Amygdala (tissue), 56 donors: ENCODE data around the gene BOK.
"Not testable (repeated sequence)": the region's sequence is repeated elsewhere in the genome, so short reads cannot be mapped to it uniquely, and the experiment has no call there.

Experiments
- DNase-seq, 56 donors: peaks; one replicate each; lab custom pipeline; 2025; lab: John Stamatoyannopoulos, UW

Gene BOK, protein sequence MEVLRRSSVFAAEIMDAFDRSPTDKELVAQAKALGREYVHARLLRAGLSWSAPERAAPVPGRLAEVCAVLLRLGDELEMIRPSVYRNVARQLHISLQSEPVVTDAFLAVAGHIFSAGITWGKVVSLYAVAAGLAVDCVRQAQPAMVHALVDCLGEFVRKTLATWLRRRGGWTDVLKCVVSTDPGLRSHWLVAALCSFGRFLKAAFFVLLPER

DNA sequence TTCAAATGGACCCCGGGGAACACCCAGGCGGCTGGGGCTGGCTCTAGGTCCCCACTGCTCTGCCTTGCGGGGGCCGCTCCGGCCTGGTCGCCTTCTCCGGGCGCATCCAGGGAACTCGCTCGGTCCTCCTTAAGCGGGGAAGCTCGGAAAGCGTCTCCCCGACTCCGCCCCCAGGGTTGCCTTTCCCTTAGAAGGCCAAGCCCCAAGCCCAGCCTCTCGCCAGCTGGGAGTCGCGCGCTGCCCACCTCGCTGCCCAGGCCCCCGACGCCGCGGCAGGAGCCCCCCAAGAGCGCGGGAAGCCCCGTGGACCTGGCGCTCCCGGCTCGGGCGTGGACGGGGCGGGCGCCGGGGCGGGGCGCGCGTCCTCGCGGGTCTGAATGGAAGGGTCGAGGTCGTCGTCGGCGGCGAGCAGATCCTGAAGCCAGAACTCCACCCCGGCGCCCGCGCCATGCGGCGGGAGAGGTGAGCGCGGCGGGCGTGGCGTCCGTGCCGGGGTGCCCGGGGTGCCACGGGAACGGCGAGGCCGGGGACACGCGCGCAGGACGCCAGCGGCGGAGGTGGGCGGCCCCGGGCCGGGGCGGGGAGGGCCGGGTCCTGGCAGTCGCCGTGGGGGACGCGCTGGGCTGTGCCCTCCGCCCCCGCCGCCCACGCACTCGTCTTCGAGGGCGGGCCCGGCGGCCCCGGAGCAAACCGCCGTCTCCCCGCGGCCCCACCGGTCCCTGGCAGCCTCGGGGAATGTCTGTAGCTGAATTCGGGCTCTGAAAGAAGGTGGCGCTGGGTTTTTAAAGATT lies at the start of gene BOK:
Gene BOK, plus strand, starts transcription at position 214 of the 791 bp plus-strand sequence. CDS start 739 bp downstream, outside the sequence.
- peak in 48 of 56 donors; percentile 13 to 82 (median 60) for DNase-seq

DNA sequence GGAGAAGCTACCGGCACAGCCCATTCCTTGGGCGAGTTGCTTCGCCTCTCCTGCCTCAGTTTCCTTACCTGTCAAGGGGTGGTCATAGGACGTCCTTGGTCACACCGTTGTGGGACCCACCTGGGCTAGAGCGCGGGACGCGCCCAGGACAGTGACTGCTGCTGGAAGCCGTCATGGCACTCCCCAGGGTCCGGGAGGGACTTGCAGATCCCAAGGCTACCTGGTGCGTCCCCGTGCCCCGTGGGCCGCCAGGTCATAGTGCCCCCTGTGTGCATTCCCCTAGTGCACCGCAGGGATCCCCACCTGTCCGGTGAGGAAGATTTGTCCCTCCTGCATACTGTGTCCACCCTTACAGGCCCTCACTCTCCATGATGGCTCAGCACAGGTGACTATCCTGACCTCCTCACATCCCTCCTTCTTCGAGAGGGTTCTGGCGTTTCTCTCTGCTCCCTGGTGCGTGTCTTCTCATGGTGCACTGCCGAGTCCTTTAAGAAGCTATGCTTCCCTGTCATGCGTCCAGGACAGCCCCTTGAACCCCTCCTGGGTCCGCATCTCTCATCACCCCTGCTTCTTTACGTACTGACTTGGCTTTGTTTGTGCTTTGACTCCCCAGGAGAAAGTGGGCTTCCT lies 49.3 kb upstream of the BOK start:
- DNase-seq: peak in 3 of 56 donors; percentile 61 to 71 (median 64)

DNA sequence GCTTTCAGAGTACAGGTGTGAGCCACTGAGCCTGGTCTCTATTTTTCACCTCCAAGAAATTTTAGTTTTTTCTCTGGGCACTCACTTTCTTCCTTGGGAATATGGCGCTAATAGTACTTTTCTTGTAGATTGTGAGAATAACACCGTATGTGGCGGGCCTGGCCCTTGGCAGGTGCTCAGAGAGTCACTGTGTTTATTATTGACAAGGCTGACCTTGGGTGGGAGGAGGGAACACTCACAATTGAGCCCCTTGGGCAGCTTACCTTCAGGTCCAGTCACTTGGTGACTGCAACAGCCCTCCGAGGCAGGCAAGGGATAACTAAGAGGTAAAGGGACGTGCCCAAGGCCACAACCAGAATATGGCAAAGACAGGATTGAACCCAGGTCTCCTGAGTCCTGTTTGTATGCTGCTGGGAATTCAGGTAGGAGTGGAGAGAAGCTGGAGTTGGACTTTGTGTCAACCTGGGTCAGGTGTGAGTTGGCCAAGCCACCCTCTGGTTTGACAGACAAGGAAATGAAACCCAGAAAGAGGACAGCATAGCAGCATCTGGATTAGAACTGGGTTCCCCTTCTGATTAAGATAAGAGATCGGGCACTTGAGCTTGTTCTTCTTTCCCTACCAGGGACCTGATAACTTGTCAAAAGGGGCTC lies 47.3 kb upstream of the BOK start:
- DNase-seq: no peak

DNA sequence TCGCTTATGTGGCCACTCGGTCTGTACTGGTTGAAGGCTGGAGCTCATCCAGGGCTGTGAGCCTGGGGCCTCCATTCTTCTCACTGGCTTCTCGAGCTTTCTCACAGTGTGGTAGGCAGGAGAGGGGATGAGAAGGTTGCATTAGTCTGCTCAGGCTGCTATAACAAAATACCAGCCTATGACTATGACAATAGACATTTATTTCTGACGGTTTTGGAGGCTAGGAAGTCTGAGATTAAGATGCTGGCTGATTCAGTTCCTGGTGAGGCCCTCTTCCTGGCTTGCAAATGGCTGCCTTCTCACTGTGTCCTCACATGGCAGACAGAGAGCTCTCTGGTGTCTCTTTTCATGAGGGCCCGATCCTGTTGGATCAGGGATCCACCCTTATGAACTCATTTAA lies 44.0 kb upstream of the BOK start:
- no peak for DNase-seq

DNA sequence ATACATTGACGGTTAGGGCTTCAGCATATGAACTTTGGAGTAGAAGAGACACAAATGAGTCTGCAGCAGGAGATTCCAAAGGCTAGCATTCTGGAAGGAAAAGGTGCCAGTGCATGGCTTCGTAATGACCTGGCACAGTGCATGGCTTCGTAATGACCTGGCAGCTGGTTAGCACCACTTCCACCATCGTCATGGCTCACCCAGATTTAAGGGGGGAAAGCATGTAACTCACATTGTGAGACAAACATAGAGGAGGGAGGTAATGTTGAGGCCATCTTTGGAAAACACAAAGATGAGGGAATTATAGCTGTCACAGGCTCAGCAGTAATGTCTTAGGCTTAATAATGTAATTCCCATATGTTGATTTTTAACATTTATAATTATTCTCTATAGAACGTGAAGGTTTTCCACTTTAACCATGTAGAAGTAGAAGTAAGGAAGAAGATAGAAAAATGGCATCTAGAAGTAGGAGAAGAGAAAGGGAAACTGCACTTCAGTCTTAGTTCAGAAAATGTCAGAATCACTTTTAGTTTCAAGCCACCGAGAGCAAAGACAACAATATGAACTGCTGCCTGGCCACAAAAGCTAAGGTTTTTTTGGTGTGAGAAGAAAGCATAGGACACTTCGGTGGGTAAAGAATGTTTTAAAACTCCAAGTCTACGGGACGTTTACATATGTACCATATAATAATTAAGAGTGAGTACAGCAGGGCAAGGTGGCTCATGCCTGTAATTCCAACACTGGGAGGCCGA lies 43.4 kb upstream of the BOK start:
- no peak for DNase-seq

DNA sequence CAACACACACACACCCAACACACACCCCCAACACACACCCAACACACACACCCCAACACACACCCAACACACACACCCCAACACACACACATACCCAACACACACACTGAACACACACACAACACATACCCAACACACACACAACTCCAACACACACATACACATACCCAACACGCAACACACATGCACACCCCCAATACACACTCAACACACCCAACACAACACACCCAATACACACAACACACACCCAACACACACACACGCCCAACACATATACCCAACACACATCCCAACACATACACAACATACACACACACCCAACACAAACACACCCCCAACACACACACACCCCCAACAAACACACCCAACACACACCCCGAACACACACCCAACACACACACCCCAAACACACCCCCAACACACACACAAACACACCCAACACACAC lies 42.0 kb upstream of the BOK start:
- no peak for DNase-seq

DNA sequence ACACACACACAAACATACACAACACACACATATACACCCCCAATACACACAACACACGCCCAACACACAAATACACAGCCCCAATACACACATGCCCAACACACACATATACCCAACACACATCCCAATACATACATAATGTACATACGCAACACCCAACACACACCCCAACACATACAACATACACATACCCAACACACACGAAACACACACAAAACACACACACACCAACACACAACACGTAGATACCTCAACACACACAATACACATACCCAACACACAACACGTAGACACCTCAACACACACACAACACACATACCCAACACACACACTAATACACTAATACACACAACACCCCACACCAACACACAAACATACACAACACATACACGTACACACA lies 41.2 kb upstream of the BOK start:
- no peak for DNase-seq

DNA sequence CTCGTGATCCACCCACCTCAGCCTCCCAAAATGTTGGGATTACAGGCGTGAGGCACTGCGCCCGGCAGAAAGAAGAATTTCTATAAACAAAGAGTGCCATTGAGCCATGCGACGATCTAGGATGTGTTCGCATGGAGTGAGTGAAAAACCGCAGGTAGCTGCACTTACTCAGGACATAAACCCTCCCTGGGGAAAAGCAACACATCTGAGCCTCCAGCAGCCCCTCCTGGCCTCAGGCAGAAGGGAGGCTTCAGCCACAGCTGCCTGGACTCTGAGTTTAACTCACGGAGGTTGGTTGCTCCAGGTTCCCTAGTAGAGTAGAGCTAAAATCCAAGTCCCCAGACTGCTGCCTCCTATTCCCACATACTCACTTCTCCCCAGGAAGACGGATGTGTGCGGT lies 38.9 kb upstream of the BOK start:
- DNase-seq: no peak

DNA sequence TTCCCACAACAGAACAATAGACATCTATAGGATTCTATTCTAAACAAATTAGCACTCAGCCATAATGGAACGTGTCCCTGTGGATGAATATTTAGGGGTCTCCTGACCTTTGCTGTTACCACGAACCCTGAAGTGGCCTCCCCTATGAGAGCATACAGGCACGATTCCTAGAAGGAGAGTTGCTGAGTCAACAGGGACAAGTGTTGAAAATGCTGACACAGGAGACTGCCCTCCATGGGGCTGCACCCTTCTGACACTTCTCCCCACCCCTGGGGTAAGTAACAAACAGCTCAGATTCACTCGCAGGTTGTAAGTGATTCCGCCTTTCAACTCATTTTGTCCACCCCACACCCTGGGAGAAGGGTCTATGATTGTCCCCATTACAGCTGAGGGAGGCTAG lies 36.1 kb upstream of the BOK start:
- DNase-seq: no peak

DNA sequence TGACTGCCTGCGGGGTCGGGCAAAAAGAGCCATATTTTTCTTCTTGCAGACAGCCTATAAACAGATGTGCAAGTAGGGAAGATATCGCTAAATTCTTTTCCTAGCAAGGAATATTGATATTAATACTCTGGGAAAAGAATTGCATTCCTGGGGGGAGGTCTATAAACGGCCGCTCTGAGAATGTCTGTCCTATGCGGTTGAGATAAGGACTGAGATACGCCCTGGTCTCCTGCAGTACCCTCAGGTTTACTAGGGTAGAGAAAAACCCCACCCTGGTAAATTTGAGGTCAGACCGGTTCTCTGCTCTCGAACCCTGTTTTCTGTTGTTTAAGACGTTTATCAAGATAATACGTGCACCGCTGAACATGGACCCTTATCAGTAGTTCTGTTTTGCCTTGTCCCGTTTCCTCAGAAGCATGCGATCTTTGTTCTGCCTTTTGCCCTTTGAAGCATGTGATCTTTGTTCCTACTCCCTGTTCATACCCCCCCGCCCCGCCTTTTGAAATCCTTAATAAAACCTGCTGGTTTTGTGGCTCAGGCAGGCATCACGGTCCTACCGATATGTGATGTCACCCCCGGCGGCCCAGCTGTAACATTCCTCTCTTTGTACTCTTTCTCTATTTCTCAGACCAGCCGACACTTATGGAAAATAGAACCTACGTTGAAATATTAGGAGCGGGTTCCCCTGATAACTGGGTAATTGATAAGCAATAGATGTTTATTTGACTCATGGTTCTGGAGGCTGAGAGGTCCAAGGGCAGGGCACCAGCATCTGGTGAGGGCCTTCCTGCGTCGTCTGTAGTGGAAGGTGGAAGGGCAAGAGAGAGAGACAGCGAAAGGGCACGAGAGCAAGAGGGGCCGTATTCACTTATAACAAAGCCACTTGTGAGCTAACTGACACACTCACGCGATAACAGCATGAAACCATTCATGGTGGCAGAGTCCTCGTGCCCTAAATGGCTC lies 32.4 kb upstream of the BOK start:
- not testable (repeated sequence) for DNase-seq

DNA sequence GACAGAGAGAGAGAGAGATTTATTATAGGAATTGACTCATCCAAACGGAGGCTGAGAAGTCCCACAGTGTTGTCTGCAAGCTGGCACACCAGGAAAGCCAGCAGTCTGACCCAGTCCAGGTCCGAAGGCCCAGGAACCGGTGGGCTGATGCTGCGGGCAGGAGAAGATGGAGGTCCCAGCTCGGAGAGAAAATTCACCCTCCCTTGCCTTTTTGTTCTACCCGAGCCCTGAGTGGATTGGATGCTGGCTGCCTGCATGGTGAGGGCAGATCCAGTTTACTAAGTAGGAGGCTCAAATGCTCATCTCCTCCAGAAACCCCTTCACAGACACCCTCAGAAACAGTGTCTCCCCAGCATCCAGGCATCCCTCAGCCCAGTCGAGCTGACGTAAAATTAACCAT lies 28.0 kb upstream of the BOK start:
- no peak for DNase-seq

DNA sequence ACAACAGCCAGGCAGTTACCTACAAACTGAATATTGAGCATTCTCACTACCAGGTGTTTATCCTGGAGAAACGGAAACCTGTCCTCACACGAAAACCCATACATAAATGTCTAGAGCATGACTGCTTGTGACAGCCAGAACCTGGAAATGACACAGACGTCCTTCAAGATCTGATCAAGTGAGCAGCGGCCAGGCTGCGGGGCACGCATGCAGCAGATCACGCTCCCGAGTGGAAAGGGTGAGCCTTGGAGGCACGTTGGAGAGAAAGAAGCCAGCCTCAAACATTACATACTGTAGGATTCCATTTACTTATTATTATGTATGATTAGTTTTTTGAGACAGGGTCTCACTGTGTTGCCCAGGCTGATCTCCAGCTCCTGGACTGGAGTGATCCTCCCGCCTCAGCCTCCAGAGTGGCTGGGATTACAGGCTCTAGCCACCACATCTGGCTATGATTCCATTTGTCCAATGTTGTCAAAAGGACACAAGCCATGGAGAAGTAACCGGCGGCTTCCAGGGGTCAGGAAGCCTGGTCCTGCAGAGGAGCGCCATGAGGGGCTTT lies 27.3 kb upstream of the BOK start:
- DNase-seq: no peak

DNA sequence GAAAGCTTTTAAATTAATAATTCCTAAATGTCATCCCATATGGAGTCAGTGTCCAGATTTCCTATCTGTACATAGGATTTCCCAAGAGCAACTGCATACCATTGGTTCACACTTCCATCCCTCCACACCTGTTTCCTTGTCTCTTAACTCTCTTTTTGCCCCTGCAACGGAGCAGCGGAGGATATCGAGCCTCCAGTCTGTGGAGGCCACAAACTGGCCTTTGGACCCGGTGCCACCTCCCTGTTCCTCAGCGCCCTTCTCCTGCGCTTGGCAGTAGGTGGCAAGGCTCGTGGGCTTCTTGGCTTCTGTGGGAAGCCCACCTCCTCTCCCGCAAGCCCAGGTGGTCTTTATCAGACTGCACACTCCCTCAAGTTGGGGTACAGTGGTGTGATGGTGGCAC lies 26.4 kb upstream of the BOK start:
- DNase-seq: no peak

DNA sequence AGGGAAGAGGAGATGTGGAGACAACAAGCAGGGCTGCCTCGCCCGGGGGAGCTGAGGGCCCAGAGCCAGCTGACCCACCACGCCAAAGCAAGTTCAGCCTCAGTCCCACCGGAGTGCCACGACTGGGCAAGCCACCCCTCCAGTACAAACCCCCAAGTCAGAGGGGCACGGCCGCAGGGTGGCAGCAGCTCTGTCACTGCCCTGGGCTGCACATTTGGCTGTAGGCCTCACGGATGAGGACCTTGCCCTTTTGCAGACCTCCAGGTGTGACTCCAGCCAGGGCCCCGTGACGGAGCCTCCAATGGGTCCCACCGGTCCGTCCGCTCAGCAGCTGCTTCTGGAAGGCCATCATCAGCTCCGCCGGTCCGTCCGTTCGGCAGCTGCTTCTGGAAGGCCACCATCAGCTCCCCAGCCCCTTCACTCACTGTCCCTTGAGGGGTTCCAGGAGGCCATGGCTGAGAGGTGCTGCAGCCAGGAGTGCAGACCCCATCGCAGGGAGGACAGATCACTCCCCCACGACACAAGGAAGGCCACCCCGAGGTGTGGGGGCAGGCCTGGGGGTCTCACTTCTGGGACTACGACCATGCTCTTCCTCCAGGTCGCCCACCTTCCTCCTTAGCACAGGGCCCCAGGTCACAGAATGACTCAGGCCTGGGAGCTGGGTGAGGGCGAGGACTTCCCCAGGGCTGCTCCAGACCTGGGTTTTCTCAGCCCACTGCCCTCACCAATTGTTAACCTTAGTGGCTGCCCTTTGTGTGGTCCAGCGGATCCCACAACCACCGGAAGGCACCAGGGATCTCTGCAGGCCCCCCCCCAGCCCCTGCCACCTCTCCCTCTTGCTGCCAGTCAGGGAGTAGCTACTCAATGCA lies 25.6 kb upstream of the BOK start:
- no peak for DNase-seq

DNA sequence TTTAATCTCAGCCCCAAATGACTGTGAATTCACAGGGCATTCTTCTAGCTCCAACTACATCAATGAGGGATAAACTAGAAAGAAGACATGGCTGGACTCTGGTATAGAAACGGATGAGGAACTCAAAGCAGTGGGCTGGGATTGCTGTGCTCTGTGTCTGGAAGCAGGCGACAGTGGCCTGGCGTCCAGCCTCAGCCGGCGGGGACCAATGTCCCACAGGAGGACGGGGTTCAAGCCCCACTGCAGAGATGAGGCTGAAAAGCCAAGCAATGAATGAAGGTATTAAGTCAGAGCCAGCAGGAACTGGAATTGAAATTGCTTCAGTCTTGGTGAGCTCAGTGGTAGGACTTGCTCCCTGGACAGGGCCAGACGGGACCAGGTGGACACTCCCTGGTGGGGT lies 24.3 kb upstream of the BOK start:
- no peak for DNase-seq

DNA sequence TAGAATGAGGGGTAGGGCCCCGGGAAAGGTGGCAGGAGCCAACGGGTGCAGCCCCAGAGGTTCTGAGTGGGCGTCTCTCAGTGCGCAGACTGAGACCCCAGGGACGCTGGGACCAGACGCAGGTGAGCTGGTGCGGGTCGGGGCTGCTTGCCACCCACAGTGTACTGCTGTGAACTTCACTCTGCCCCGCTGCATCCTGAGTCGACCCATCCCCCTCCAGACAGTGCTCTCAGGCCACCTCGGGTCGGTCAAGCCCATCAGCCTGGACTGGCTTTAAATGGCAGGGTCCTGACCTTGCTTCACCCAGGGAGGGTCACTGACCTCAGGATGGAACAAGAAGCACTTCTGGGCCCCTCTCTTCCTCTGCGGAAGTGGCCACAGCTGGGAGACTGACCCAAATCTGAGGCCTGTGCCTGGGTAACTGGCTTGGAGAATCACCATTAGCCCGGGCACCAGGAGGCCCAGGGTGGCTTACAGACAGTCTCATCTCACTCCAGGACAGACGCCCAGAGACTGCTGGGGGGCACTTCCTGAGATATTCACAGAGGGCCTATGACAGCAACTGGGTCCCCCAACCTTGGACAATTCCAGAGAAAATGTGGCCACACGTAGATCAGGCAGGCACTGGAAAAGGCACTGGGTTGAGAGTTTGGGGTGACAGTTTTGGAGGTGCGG lies 23.7 kb upstream of the BOK start:
- no peak for DNase-seq

DNA sequence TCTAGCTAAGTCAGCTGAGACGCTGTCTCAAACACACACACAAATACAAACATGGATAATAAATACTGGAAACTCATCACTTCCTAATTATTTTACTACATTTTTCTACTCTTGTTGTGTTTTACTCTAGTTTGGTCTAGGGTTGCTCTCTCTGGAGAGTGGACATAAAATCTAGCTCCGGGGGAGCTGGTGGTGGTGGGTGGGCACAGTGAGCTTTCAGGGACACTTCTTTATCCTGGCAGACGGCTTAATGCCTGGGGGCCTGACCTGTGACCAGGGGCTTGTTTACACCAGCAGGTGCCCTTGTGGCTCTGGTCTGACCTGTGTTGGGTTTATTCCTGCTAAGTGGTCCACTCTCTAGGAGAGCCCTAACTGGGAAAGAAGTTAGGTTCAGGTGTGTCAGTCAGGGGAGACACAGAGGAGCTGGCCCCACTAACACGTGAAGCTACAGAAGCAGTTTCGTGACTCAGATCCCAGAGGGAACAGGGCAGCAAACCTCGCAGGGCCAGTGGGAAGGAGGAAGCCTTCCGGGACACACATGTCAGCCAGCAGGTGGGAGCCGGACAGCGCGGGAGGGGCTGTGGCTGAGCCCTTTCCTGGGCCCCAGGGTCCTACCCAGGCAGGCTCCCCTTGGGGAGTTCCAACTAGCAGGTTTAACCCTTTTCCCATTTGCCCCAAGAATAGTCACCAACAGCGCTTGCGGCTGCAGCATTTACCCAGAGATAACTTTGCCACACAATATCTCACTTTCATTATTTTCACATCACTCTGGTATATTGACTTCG lies 22.5 kb upstream of the BOK start:
- no peak for DNase-seq
